Muscle layer of colon (tissue), 2 donors: ENCODE results near the gene MSI2.
"Not testable (repeated sequence)": the region's sequence is repeated elsewhere in the genome, so short reads cannot be mapped to it uniquely, and the experiment has no call there.

Experiments used
- H3K27ac ChIP-seq: one replicate; pipeline ENCODE4 v1.7.0; 2013; ENCODE audit warnings: low read depth, mild to moderate bottlenecking, low read length, moderate library complexity
- H3K27me3 ChIP-seq, 2 donors: one replicate each; pipeline ENCODE4 v1.7.0; 2013; ENCODE audit warnings: low read length in 2 of 2, mild to moderate bottlenecking in 2 of 2; ENCODE audit not compliant: insufficient read depth in 2 of 2, control insufficient read depth in 1 of 2
- H3K36me3 ChIP-seq: one replicate; pipeline ENCODE4 v1.7.0; 2013; ENCODE audit warnings: mild to moderate bottlenecking, low read length; ENCODE audit not compliant: insufficient read depth
- H3K4me1 ChIP-seq: one replicate; pipeline ENCODE4 v1.7.0; 2013; ENCODE audit warnings: mild to moderate bottlenecking, low read length; ENCODE audit not compliant: insufficient read depth
- H3K4me3 ChIP-seq, 2 donors: one replicate each; pipeline ENCODE4 v1.7.0; 2013; ENCODE audit warnings: low read length in 2 of 2, low read depth in 1 of 2, mild to moderate bottlenecking in 1 of 2, moderate library complexity in 1 of 2
- H3K9ac ChIP-seq: one replicate; pipeline ENCODE4 v1.7.0; 2013; ENCODE audit warnings: low read length
- H3K9me3 ChIP-seq: one replicate; pipeline ENCODE4 v1.7.0; 2013; ENCODE audit warnings: mild to moderate bottlenecking, low read length
- donor health status: abdominal sarcoma.
- donor health status: Adenocarcinoma of cecum.

Gene MSI2

GRCh38 chr17:57295526-57296023 is 39.3 kb downstream of the MSI2 start:
- Histone ChIP-seq H3K9ac (no peak overlapping the region), H3K4me1 (peaks cover 5% of the 10 kb centered on the region), H3K36me3 (no peaks in the 10 kb centered on the region), H3K27ac (no peak overlapping the region), H3K9me3 (no peaks in the 10 kb centered on the region), H3K27me3 (no peaks in the 10 kb centered on the region), H3K4me3 (no peak overlapping the region)

GRCh38 chr17:57296231-57296630 is 39.9 kb downstream of the MSI2 start:
- Histone ChIP-seq H3K4me3 (no peak overlapping the region), H3K36me3 (no peaks in the 10 kb centered on the region), H3K9me3 (no peaks in the 10 kb centered on the region), H3K27me3 (no peaks in the 10 kb centered on the region), H3K9ac (no peak overlapping the region), H3K27ac (no peak overlapping the region), H3K4me1 (peaks cover 5% of the 10 kb centered on the region)

GRCh38 chr17:57299176-57299575 is 42.9 kb downstream of the MSI2 start:
- Histone ChIP-seq H3K27ac (no peak overlapping the region), H3K9ac (no peak overlapping the region), H3K9me3 (no peaks in the 10 kb centered on the region), H3K27me3 (no peaks in the 10 kb centered on the region), H3K4me3 (no peak overlapping the region), H3K4me1 (peaks cover 5% of the 10 kb centered on the region), H3K36me3 (no peaks in the 10 kb centered on the region)

GRCh38 chr17:57300592-57300991 is 44.3 kb downstream of the MSI2 start:
- H3K27ac ChIP-seq, H3K4me3 ChIP-seq, H3K9ac ChIP-seq, H3K4me1 ChIP-seq, H3K27me3 ChIP-seq, H3K36me3 ChIP-seq, H3K9me3 ChIP-seq: not testable (repeated sequence)

GRCh38 chr17:57302690-57303465 is 46.6 kb downstream of the MSI2 start:
- H3K9me3 ChIP-seq: no peaks in the 10 kb centered on the region
- no peak overlapping the region for H3K4me3 ChIP-seq
- H3K4me1 ChIP-seq: no peaks in the 10 kb centered on the region
- H3K36me3 ChIP-seq: no peaks in the 10 kb centered on the region
- H3K27ac ChIP-seq: no peak overlapping the region
- no peaks in the 10 kb centered on the region for H3K27me3 ChIP-seq
- no peak overlapping the region for H3K9ac ChIP-seq

GRCh38 chr17:57305144-57305728 is 48.9 kb downstream of the MSI2 start:
- Histone ChIP-seq H3K27ac (no peak overlapping the region), H3K4me3 (no peak overlapping the region), H3K36me3 (no peaks in the 10 kb centered on the region), H3K9me3 (no peaks in the 10 kb centered on the region), H3K9ac (no peak overlapping the region), H3K27me3 (no peaks in the 10 kb centered on the region), H3K4me1 (no peaks in the 10 kb centered on the region)

- H3K27me3 ChIP-seq: no peaks in the 10 kb centered on the region
- no peak overlapping the region for H3K27ac ChIP-seq
- H3K9ac ChIP-seq: no peak overlapping the region
- no peaks in the 10 kb centered on the region for H3K4me1 ChIP-seq
- H3K36me3 ChIP-seq: no peaks in the 10 kb centered on the region
- H3K4me3 ChIP-seq: no peak overlapping the region
- no peaks in the 10 kb centered on the region for H3K9me3 ChIP-seq
Measured at GRCh38 chr17:57305908-57306504, 49.7 kb downstream of the MSI2 start.

- Histone ChIP-seq H3K27ac (no peak overlapping the region), H3K9ac (no peak overlapping the region), H3K27me3 (no peaks in the 10 kb centered on the region), H3K4me3 (no peak overlapping the region), H3K4me1 (no peaks in the 10 kb centered on the region), H3K36me3 (no peaks in the 10 kb centered on the region), H3K9me3 (no peaks in the 10 kb centered on the region)
Measured at GRCh38 chr17:57308543-57309186, 52.3 kb downstream of the MSI2 start.

- Histone ChIP-seq H3K9ac (no peak overlapping the region), H3K36me3 (no peaks in the 10 kb centered on the region)
Measured at GRCh38 chr17:57309479-57309878, 53.2 kb downstream of the MSI2 start.

GRCh38 chr17:57311281-57312216 is 55.2 kb downstream of the MSI2 start:
- H3K4me1 ChIP-seq: no peaks in the 10 kb centered on the region
- H3K9ac ChIP-seq: no peak overlapping the region
- no peak overlapping the region for H3K4me3 ChIP-seq
- no peaks in the 10 kb centered on the region for H3K9me3 ChIP-seq
- H3K36me3 ChIP-seq: no peaks in the 10 kb centered on the region
- no peaks in the 10 kb centered on the region for H3K27me3 ChIP-seq
- no peak overlapping the region for H3K27ac ChIP-seq

More at GRCh38 chr17:57309479-57309878, 53.2 kb downstream of the MSI2 start:
- no peaks in the 10 kb centered on the region for H3K9me3 ChIP-seq
- no peaks in the 10 kb centered on the region for H3K27me3 ChIP-seq
- H3K4me3 ChIP-seq: no peak overlapping the region
- no peaks in the 10 kb centered on the region for H3K4me1 ChIP-seq
- H3K27ac ChIP-seq: no peak overlapping the region
